HFFc6 (cell line): ENCODE measurements around the gene GPRIN3. TPM values are rescaled to one million over a fixed set of nuclear protein-coding genes. Genes with fewer than 3 reads are reported as not detected.

ENCODE experiments used
- DNase-seq: peaks from one replicate; pipeline ENCODE4 v3.0.0-alpha.2; 2018
- H3K27ac Mint-ChIP-seq: 2 replicates; pipeline ENCODE4 v1.8.0; 2020; ENCODE audit warnings: mild to moderate bottlenecking, mixed read lengths
- H3K27me3 Mint-ChIP-seq: 2 replicates; pipeline ENCODE4 v1.8.0; 2021; ENCODE audit warnings: mild to moderate bottlenecking, moderate library complexity, mixed read lengths; ENCODE audit not compliant: insufficient read depth
- H3K36me3 Mint-ChIP-seq: 2 replicates; pipeline ENCODE4 v1.8.0; 2021; ENCODE audit warnings: low read depth, mixed read lengths
- H3K4me1 Mint-ChIP-seq: 2 replicates; pipeline ENCODE4 v1.8.0; 2020; ENCODE audit warnings: low read depth, mixed read lengths
- H3K4me3 Mint-ChIP-seq: 2 replicates; pipeline ENCODE4 v1.8.0; 2020; ENCODE audit warnings: mild to moderate bottlenecking, moderate library complexity, mixed read lengths
- H3K9me3 Mint-ChIP-seq: 2 replicates; pipeline ENCODE4 v1.8.0; 2020; ENCODE audit warnings: mild to moderate bottlenecking, mixed read lengths
- total RNA-seq, 6 experiments: library from RNA; stranded (reverse); fragmentation: NEBNext Ultra II Directional; extraction: Animal tissue kit (Norgen Biotek cat#: 25700); gene quantifications; 2 replicates in 1 of 6; 3 replicates in 5 of 6; pipeline ENCODE4 v1.2.3, GENCODE V29; 2021
- TF ChIP-seq, protein P1 (sequence below): fragments of 200-600 bp; sonication (generic); IDR thresholded peaks from 2 replicates; pipeline ENCODE4 v1.5.0; 2021; ENCODE audit warnings: antibody characterized with exemption, mild to moderate bottlenecking

The GPRIN3 gene
- total RNA-seq, 6 experiments from 2014 or later: under 0.01 to 0.28 (median 0.04) TPM

DNA sequence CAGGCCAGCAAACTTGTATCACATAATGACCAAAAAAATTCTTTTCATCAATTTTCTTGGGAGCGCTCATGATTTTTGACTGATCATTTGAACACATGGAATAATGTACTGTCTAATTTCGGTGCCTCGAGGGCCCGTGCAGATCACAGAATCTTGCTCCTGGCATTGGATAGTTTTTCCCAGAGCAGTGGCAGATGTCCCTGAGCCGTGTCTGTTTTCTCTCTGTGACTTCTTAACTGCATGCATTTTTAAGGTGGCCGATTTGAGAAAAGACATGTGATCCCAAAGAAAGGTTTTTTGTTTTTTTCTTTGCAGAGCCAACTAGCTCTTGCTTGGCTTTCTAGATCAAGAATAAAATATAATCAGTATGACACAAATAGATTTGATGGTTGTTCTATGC is 19.7 kb downstream of the GPRIN3 start:
- DNase-seq: no peak
- Mint-ChIP-seq H3K36me3 (no peaks in the 10 kb centered on the region), H3K27ac (no peak overlapping the region), H3K4me3 (no peak overlapping the region), H3K4me1 (peaks cover 6% of the 10 kb centered on the region; the same call in 1 of the 2 replicates), H3K27me3 (peaks cover 2% of the 10 kb centered on the region), H3K9me3 (no peaks in the 10 kb centered on the region)
- TF ChIP-seq, protein P1, sequence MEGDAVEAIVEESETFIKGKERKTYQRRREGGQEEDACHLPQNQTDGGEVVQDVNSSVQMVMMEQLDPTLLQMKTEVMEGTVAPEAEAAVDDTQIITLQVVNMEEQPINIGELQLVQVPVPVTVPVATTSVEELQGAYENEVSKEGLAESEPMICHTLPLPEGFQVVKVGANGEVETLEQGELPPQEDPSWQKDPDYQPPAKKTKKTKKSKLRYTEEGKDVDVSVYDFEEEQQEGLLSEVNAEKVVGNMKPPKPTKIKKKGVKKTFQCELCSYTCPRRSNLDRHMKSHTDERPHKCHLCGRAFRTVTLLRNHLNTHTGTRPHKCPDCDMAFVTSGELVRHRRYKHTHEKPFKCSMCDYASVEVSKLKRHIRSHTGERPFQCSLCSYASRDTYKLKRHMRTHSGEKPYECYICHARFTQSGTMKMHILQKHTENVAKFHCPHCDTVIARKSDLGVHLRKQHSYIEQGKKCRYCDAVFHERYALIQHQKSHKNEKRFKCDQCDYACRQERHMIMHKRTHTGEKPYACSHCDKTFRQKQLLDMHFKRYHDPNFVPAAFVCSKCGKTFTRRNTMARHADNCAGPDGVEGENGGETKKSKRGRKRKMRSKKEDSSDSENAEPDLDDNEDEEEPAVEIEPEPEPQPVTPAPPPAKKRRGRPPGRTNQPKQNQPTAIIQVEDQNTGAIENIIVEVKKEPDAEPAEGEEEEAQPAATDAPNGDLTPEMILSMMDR: no peak

DNA sequence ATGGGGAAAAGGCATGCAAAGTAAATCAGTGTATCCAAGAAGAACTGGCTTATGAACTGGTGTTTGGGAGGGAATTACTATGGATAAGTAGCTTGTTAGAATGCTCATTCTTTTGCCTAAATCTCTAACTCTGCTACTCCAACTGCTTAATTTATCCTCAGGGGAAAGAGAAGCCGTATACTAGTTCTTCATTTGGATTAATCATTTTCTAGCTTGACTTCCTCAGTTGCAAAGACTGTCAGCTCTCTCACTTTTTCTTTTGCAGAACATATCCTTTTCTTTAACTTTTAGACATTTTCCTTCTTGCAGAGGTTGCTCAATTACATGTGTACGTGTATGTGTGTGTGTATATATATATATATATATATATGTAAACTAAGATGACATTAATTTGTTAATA is 21.9 kb downstream of the GPRIN3 start:
- peaks cover 6% of the 10 kb centered on the region; the same call in 1 of the 2 replicates for H3K4me1 Mint-ChIP-seq
- H3K27ac Mint-ChIP-seq: no peak overlapping the region
- H3K4me3 Mint-ChIP-seq: no peak overlapping the region
- H3K9me3 Mint-ChIP-seq: no peaks in the 10 kb centered on the region
- H3K27me3 Mint-ChIP-seq: peaks cover 2% of the 10 kb centered on the region
- no peaks in the 10 kb centered on the region for H3K36me3 Mint-ChIP-seq
- TF ChIP-seq, protein P1: no peak
- no peak for DNase-seq

DNA sequence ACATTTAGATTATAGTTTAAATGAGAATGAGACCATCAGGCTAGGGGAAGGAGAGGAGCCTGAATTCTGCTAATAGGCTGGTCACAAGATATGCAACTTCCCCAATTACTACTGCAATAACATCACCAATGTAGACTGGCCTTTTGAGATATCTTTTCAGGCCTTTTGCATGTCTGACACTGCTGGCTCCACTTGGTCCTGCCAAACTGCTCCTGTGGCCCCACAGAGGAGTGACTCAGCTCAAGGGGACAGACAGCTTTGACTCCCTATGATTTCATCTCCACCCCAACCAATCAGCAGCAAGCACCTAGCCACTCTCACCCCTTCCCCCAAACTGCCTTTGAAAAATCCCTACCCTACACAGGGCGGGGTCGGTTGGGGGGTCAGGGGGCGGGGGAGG is 22.8 kb downstream of the GPRIN3 start:
- Mint-ChIP-seq H3K27ac (no peak overlapping the region), H3K9me3 (no peaks in the 10 kb centered on the region), H3K27me3 (peaks cover 2% of the 10 kb centered on the region), H3K36me3 (no peaks in the 10 kb centered on the region), H3K4me3 (no peak overlapping the region), H3K4me1 (peaks cover 6% of the 10 kb centered on the region; the same call in 1 of the 2 replicates)
- DNase-seq: no peak
- TF ChIP-seq, protein P1: no peak

DNA sequence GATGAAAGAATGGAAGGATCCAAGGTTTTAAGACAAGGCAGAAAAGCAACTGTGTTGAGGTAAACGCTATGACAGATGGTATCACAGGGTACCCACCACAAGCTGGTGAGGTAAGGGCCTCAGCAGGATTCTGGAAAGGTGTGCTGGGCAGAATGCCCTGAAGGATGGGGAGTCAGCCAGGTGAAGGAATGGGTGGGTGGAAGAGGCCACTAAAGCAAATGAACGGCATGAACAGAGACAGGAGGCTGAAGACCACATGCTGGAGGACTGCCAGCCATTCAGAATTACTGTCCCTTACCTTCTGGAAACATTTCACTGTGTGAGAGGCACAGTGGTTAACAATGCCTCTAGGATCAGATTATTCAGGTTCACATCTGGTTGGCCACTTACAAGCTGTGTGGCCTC is 23.6 kb downstream of the GPRIN3 start:
- Mint-ChIP-seq H3K36me3 (no peaks in the 10 kb centered on the region), H3K27me3 (peaks cover 2% of the 10 kb centered on the region), H3K27ac (no peak overlapping the region), H3K4me1 (peaks cover 6% of the 10 kb centered on the region; the same call in 1 of the 2 replicates), H3K4me3 (no peak overlapping the region), H3K9me3 (no peaks in the 10 kb centered on the region)
- TF ChIP-seq, protein P1: no peak
- DNase-seq: no peak

- H3K4me3 Mint-ChIP-seq: no peak overlapping the region
- DNase-seq: peak; percentile 8
- no peaks in the 10 kb centered on the region for H3K9me3 Mint-ChIP-seq
- peaks cover 6% of the 10 kb centered on the region; the same call in 1 of the 2 replicates for H3K4me1 Mint-ChIP-seq
- TF ChIP-seq, protein P1: no peak
- no peaks in the 10 kb centered on the region for H3K36me3 Mint-ChIP-seq
- no peak overlapping the region for H3K27ac Mint-ChIP-seq
- H3K27me3 Mint-ChIP-seq: peaks cover 2% of the 10 kb centered on the region
These were observed 24.2 kb downstream of the GPRIN3 start for GRCh38 chr4:89283226-89284009.
